Natural killer cell (primary cell): Measurements from ENCODE around the gene UNC13C. TPM values are rescaled to one million over a fixed set of nuclear protein-coding genes. Genes with fewer than 3 reads are reported as not detected.

ENCODE experiments used
- ATAC-seq, 3 donors: fragments of 150-1000 bp in 2 of 3; fragments of 200-7000 bp in 1 of 3; cut with Tn5 transposase; 1 replicate in 1 of 3; 2 replicates in 2 of 3; pipeline ENCODE4 v1.10.0; 2021; ENCODE audit warnings: mild to moderate bottlenecking in 2 of 3, moderate library complexity in 2 of 3
- DNase-seq, 2 donors: peaks; one replicate each; pipeline versions ENCODE4 v3.0.0 to v3.0.0-alpha.2; 2013 to 2021; ENCODE audit warnings: mixed read lengths in 1 of 2
- H3K27ac ChIP-seq: one replicate; pipeline ENCODE4 v1.5.1; 2013; ENCODE audit warnings: mild to moderate bottlenecking, low read length
- H3K27me3 ChIP-seq: one replicate; pipeline ENCODE4 v1.6.1; 2013; ENCODE audit warnings: low read length; ENCODE audit not compliant: control insufficient read depth, insufficient read depth
- H3K36me3 ChIP-seq: one replicate; pipeline ENCODE4 v1.6.1; 2013; ENCODE audit warnings: low read length; ENCODE audit not compliant: control insufficient read depth, insufficient read depth
- H3K4me1 ChIP-seq: one replicate; pipeline ENCODE4 v1.6.1; 2013; ENCODE audit warnings: low read length; ENCODE audit not compliant: control insufficient read depth, insufficient read depth
- H3K4me3 ChIP-seq: one replicate; pipeline ENCODE4 v1.5.1; 2013; ENCODE audit warnings: low read length
- H3K9me3 ChIP-seq: one replicate; pipeline ENCODE4 v1.6.1; 2013; ENCODE audit warnings: low read length; ENCODE audit not compliant: control insufficient read depth, insufficient read depth
- H3K27ac Mint-ChIP-seq, 2 donors: one replicate each; pipeline ENCODE4 v1.8.0; 2022; ENCODE audit warnings: mild to moderate bottlenecking in 2 of 2, mixed read lengths in 2 of 2, moderate library complexity in 1 of 2
- H3K27me3 Mint-ChIP-seq, 2 donors: one replicate each; pipeline ENCODE4 v1.8.0; 2022; ENCODE audit warnings: low read depth in 2 of 2, mixed read lengths in 2 of 2
- H3K36me3 Mint-ChIP-seq: one replicate; pipeline ENCODE4 v1.8.0; 2022; ENCODE audit warnings: mixed read lengths
- H3K4me1 Mint-ChIP-seq, 2 donors: one replicate each; pipeline ENCODE4 v1.8.0; 2022; ENCODE audit warnings: mixed read lengths in 2 of 2
- H3K4me3 Mint-ChIP-seq: one replicate; pipeline ENCODE4 v1.8.0; 2022; ENCODE audit warnings: mild to moderate bottlenecking, moderate library complexity, mixed read lengths
- H3K9me3 Mint-ChIP-seq, 2 donors: one replicate each; pipeline ENCODE4 v1.8.0; 2022; ENCODE audit warnings: mixed read lengths in 2 of 2
- CTCF ChIP-seq: fragments of 200-600 bp; IDR thresholded peaks from one replicate; pipeline ENCODE4 v1.8.0; 2022; ENCODE audit warnings: antibody characterized with exemption
- WGBS: methylation state at CpG from one replicate; pipeline ENCODE4 v1.1.7; 2013; ENCODE audit warnings: missing lambda C conversion rate; ENCODE audit not compliant: insufficient coverage; 5-methylcytosine and 5-hydroxymethylcytosine counted together
- intact Hi-C: fragments of 100-400 bp; cut with micrococcal nuclease; formaldehyde crosslinking; loops from one replicate; pipeline ENCODE4 v1.14.2; 2022
- total RNA-seq, 4 donors: library from RNA; stranded (reverse); fragments of 120-200 nt in 1 of 4; gene quantifications; one replicate each; pipeline versions ENCODE4 v1.2.3 to v1.2.4, GENCODE V29; 2013 to 2022

The UNC13C gene
- total RNA-seq, 3 donors from 2014 or later (not counting 1 experiment from before 2014, with no cell fraction given), result not detected

- Mint-ChIP-seq H3K27me3 (no peaks in the 10 kb centered on the region), H3K9me3 (peaks cover 2 to 3% of the 10 kb centered on the region in 2 donors), H3K4me3 (no peak overlapping the region), H3K27ac (no peak overlapping the region), H3K4me1 (no peaks in the 10 kb centered on the region), H3K36me3 (no peaks in the 10 kb centered on the region)
- Histone ChIP-seq H3K4me1 (no peaks in the 10 kb centered on the region), H3K27ac (no peak overlapping the region), H3K4me3 (no peak overlapping the region), H3K27me3 (no peaks in the 10 kb centered on the region), H3K36me3 (no peaks in the 10 kb centered on the region), H3K9me3 (no peaks in the 10 kb centered on the region)
- WGBS, result 84% methylated on average over 3 of the region's 3 CpGs
- DNase-seq (no peak), ATAC-seq (no peak)
- TF ChIP-seq CTCF, result no peak
- intact Hi-C loops, result no loop called here
These were observed 272.1 kb downstream of the UNC13C start for GRCh38 chr15:54250326-54250725.

- H3K4me3 Mint-ChIP-seq, result no peak overlapping the region
- H3K4me3 ChIP-seq, result no peak overlapping the region
- DNase-seq (no peak), ATAC-seq (no peak)
- no peaks in the 10 kb centered on the region for H3K4me1 ChIP-seq
- H3K27me3 ChIP-seq, result no peaks in the 10 kb centered on the region
- no peaks in the 10 kb centered on the region for H3K27me3 Mint-ChIP-seq
- no peaks in the 10 kb centered on the region for H3K9me3 ChIP-seq
- no peaks in the 10 kb centered on the region for H3K36me3 ChIP-seq
- no peak for TF ChIP-seq CTCF
- H3K4me1 Mint-ChIP-seq, result no peaks in the 10 kb centered on the region
- peaks cover 0 to 2% of the 10 kb centered on the region in 2 donors for H3K9me3 Mint-ChIP-seq
- intact Hi-C loops, result no loop called here
- no peak overlapping the region for H3K27ac Mint-ChIP-seq
- no peak overlapping the region for H3K27ac ChIP-seq
- no peaks in the 10 kb centered on the region for H3K36me3 Mint-ChIP-seq
- WGBS, result 85% methylated on average over 6 of the region's 6 CpGs
These were observed 277.9 kb downstream of the UNC13C start for GRCh38 chr15:54256190-54256589.

- intact Hi-C loops, result no loop called here
- Histone ChIP-seq H3K9me3 (no peaks in the 10 kb centered on the region), H3K4me1 (no peaks in the 10 kb centered on the region), H3K4me3 (no peak overlapping the region), H3K27ac (no peak overlapping the region), H3K27me3 (no peaks in the 10 kb centered on the region), H3K36me3 (no peaks in the 10 kb centered on the region)
- DNase-seq (no peak), ATAC-seq (no peak)
- no peaks in the 10 kb centered on the region for H3K36me3 Mint-ChIP-seq
- H3K4me1 Mint-ChIP-seq, result no peaks in the 10 kb centered on the region
- no peak overlapping the region for H3K4me3 Mint-ChIP-seq
- no peak overlapping the region for H3K27ac Mint-ChIP-seq
- WGBS, result 83% methylated on average over 3 of the region's 3 CpGs
- TF ChIP-seq CTCF, result no peak
- H3K9me3 Mint-ChIP-seq, result peaks cover 0 to 4% of the 10 kb centered on the region in 2 donors
- H3K27me3 Mint-ChIP-seq, result no peaks in the 10 kb centered on the region
These were observed 295.7 kb downstream of the UNC13C start for GRCh38 chr15:54273928-54274327.

- H3K9me3 ChIP-seq, result no peaks in the 10 kb centered on the region
- Mint-ChIP-seq H3K27ac (no peak overlapping the region), H3K27me3 (no peaks in the 10 kb centered on the region), H3K9me3 (peaks cover 0 to 4% of the 10 kb centered on the region in 2 donors), H3K4me3 (no peak overlapping the region), H3K36me3 (no peaks in the 10 kb centered on the region), H3K4me1 (no peaks in the 10 kb centered on the region)
- H3K27ac ChIP-seq, result no peak overlapping the region
- no peak overlapping the region for H3K4me3 ChIP-seq
- H3K4me1 ChIP-seq, result no peaks in the 10 kb centered on the region
- no peaks in the 10 kb centered on the region for H3K27me3 ChIP-seq
- no peak for ATAC-seq
- TF ChIP-seq CTCF, result no peak
- 91% methylated on average over 4 of the region's 4 CpGs for WGBS
- DNase-seq, result no peak
- intact Hi-C loops, result no loop called here
- no peaks in the 10 kb centered on the region for H3K36me3 ChIP-seq
These were observed 299.6 kb downstream of the UNC13C start for GRCh38 chr15:54277834-54278233.
